ENCODE data around the gene C19orf33. TPM values are rescaled to one million over a fixed set of nuclear protein-coding genes. Genes with fewer than 3 reads are reported as not detected.
A peak's percentile ranks its signal among the peaks of the same experiment; 100 is the strongest.

The C19orf33 gene
- total RNA-seq, 1 experiment from 2014 or later = 16.1 TPM

GRCh38 chr19:38335949-38336637 is 32.0 kb downstream of the C19orf33 start:
- peak overlapping the region; percentile 100 for H3K27ac Mint-ChIP-seq
- peaks cover 2% of the 10 kb centered on the region; the same call in 1 of the 2 replicates for H3K36me3 Mint-ChIP-seq
- ChIA-PET CTCF (interaction anchor here (0.7 to 4.5 kb wide), 21 partner anchors 15 to 430 kb away, joined by 3 to 50 read pairs (median 9); partner anchors contain the start of genes C19orf33, FAM98C, GGN and KCNK6), POLR2A (interaction anchor here (0.6 kb wide), 1 partner anchor 106 kb away, joined by 3 read pairs; no protein-coding TSS in a partner anchor)
- no peaks in the 10 kb centered on the region for H3K9me3 Mint-ChIP-seq
- ATAC-seq (peak; percentile 71), DNase-seq (ENCODE audit: low spot score) (peak; percentile 93)
- TF ChIP-seq TEAD1 (CRISPR knock-in tag; IDR thresholded peaks at IDR 0.05) = no peak
- TF ChIP-seq ERG (CRISPR knock-in tag; IDR thresholded peaks at IDR 0.05) = no peak
- TF ChIP-seq HMGXB4 (CRISPR knock-in tag; IDR thresholded peaks at IDR 0.05) = no peak
- peak; percentile 59; the same call in 1 of the 2 replicates for TF ChIP-seq SP1 (CRISPR knock-in tag; conservative IDR thresholded peaks at IDR 0.05)
- TF ChIP-seq FOXK1 (CRISPR knock-in tag; IDR thresholded peaks at IDR 0.05) = no peak; the same call in 1 of the 2 replicates
- TF ChIP-seq NR2C2 (CRISPR knock-in tag; IDR thresholded peaks at IDR 0.05) = no peak
- no peak for TF ChIP-seq CBFB (CRISPR knock-in tag; IDR thresholded peaks at IDR 0.05; ENCODE audit: low read depth)
- TF ChIP-seq JUN (CRISPR knock-in tag; IDR thresholded peaks at IDR 0.05) = no peak
- TF ChIP-seq ARID4B (CRISPR knock-in tag; IDR thresholded peaks at IDR 0.05; ENCODE audit: borderline replicate concordance) = peak; percentile 17; the same call in 1 of the 2 replicates
- no peak for TF ChIP-seq ZNF219 (CRISPR knock-in tag; IDR thresholded peaks at IDR 0.05; ENCODE audit: borderline replicate concordance)
- no peak for TF ChIP-seq ZBTB43 (CRISPR knock-in tag; IDR thresholded peaks at IDR 0.05)
- no peak for TF ChIP-seq NR1H2 (CRISPR knock-in tag; IDR thresholded peaks at IDR 0.05)
- H3K4me1 Mint-ChIP-seq = peaks cover 11% of the 10 kb centered on the region
- peak overlapping the region; percentile 100 for H3K4me3 Mint-ChIP-seq
- H3K27me3 Mint-ChIP-seq (ENCODE audit: low read depth) = peaks cover 3% of the 10 kb centered on the region; the same call in 1 of the 2 replicates

- no peak for TF ChIP-seq EMX1 (CRISPR knock-in tag; IDR thresholded peaks at IDR 0.05)
- TF ChIP-seq ZBTB21 (CRISPR knock-in tag; IDR thresholded peaks at IDR 0.05; ENCODE audit: borderline replicate concordance) = 0 out of 2 replicates have a peak, but pooled peaks have one; percentile 32
- TF ChIP-seq TEAD1 (CRISPR knock-in tag; IDR thresholded peaks at IDR 0.05) = no peak
- TF ChIP-seq ERG (CRISPR knock-in tag; IDR thresholded peaks at IDR 0.05) = peak; percentile 52; the same call in 1 of the 2 replicates
- 0 out of 2 replicates have a peak, but pooled peaks have one; percentile 35 for TF ChIP-seq FOXK1 (CRISPR knock-in tag; IDR thresholded peaks at IDR 0.05)
- ATAC-seq = peak; percentile 78
- H3K4me1 Mint-ChIP-seq = peaks cover 11% of the 10 kb centered on the region
- H3K36me3 Mint-ChIP-seq = peaks cover 2% of the 10 kb centered on the region; the same call in 1 of the 2 replicates
- peak overlapping the region; percentile 100 for H3K4me3 Mint-ChIP-seq
- ChIA-PET POLR2A (interaction anchor here (1.0 kb wide), 1 partner anchor 51 kb away, joined by 3 read pairs; the partner anchor contains the start of gene GGN), CTCF (interaction anchor here (1.0 to 4.5 kb wide), 6 partner anchors 25 to 195 kb away, joined by 3 to 50 read pairs (median 6); partner anchors contain the start of gene FAM98C)
- H3K27ac Mint-ChIP-seq = peak overlapping the region; percentile 100
- peaks cover 3% of the 10 kb centered on the region; the same call in 1 of the 2 replicates for H3K27me3 Mint-ChIP-seq (ENCODE audit: low read depth)
- peak; percentile 99 for DNase-seq (ENCODE audit: low spot score)
- H3K9me3 Mint-ChIP-seq = no peaks in the 10 kb centered on the region
Observed at GRCh38 chr19:38336638-38337359, 32.7 kb downstream of the C19orf33 start.
